DND-41 (cell line): Measurements from ENCODE around the gene RFTN1.

Source experiments
- ATAC-seq: fragments of 200-7000 bp; cut with Tn5 transposase; 3 replicates; pipeline ENCODE4 v1.9.1; 2021; ENCODE audit warnings: low read depth; ENCODE audit not compliant: insufficient read depth
- DNase-seq: peaks from one replicate; pipeline ENCODE4 v3.0.0-alpha.2; 2020
- H2AFZ ChIP-seq: 2 replicates; pipeline ENCODE4 v1.6.0; 2012; ENCODE audit warnings: low read depth, low read length
- H3K27ac ChIP-seq: 2 replicates; pipeline ENCODE4 v1.5.1; 2012; ENCODE audit warnings: low read length, inconsistent platforms
- H3K27me3 ChIP-seq: fragments of 200-600 bp; sonication (generic); 2 replicates; pipeline ENCODE4 v1.6.0; 2012; ENCODE audit warnings: low read length, mild to moderate bottlenecking, inconsistent platforms; ENCODE audit not compliant: insufficient read depth, poor library complexity
- H3K36me3 ChIP-seq: 2 replicates; pipeline ENCODE4 v1.5.1; 2012; ENCODE audit warnings: low read length, inconsistent platforms; ENCODE audit not compliant: insufficient read depth
- H3K4me1 ChIP-seq: 2 replicates; pipeline ENCODE4 v1.5.1; 2012; ENCODE audit warnings: mild to moderate bottlenecking, low read length; ENCODE audit not compliant: insufficient read depth
- H3K4me2 ChIP-seq: 2 replicates; pipeline ENCODE4 v1.6.0; 2012; ENCODE audit warnings: mild to moderate bottlenecking, moderate library complexity, low read length, inconsistent platforms; ENCODE audit not compliant: insufficient read depth
- H3K4me3 ChIP-seq, 2 experiments: fragments of 200-600 bp in 1 of 2; shearing (Covaris generic) in 1 of 2; 2 replicates each; pipeline ENCODE4 v1.5.1; 2012 to 2016; ENCODE audit warnings: inconsistent platforms in 2 of 2, low read length in 2 of 2, mild to moderate bottlenecking in 2 of 2, low read depth in 1 of 2, moderate library complexity in 1 of 2
- H3K79me2 ChIP-seq: 2 replicates; pipeline ENCODE4 v1.6.0; 2012; ENCODE audit warnings: low read length, inconsistent platforms; ENCODE audit not compliant: insufficient read depth
- H3K9ac ChIP-seq: 2 replicates; pipeline ENCODE4 v1.6.0; 2012; ENCODE audit warnings: low read depth, mild to moderate bottlenecking, inconsistent platforms, low read length, moderate library complexity
- H3K9me3 ChIP-seq: 2 replicates; pipeline ENCODE4 v1.5.1; 2012; ENCODE audit warnings: low read length, moderate library complexity, mild to moderate bottlenecking, inconsistent platforms; ENCODE audit not compliant: insufficient read depth, severe bottlenecking
- H4K20me1 ChIP-seq: 2 replicates; pipeline ENCODE4 v1.6.0; 2012; ENCODE audit warnings: low read length; ENCODE audit not compliant: insufficient read depth
- EZH2 ChIP-seq: IDR thresholded peaks from 3 replicates; pipeline ENCODE4 v1.6.1; 2012; ENCODE audit warnings: borderline replicate concordance, low read depth, mild to moderate bottlenecking, moderate library complexity, low read length, inconsistent platforms; ENCODE audit not compliant: severe bottlenecking
- TF ChIP-seq, protein P1 (sequence below): IDR thresholded peaks from 2 replicates; pipeline ENCODE4 v1.5.1; 2012; ENCODE audit warnings: borderline replicate concordance, low read length, moderate library complexity, mild to moderate bottlenecking; ENCODE audit not compliant: poor library complexity, severe bottlenecking; ENCODE audit errors: extremely low read depth

The RFTN1 gene

DNA sequence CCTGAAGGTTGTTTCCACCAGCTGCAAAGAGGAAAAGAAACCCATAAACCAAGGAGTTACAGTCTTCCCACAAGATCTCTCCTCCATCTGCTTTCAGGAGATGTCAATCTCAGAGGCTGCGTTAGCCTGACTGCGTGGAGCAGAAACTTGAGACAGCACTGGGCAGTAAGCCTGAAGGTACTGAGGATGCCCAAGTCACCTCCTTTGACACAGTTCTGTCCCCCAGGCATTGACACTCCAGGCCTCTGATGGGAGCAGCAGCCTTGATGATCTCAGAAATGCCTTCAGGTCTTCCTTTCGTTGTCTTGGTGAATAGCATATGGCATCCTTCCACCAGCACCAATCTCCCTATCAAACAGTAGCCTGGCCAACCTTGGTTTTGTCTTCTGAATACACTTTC is 159.2 kb downstream of the RFTN1 start:
- Histone ChIP-seq H3K27me3 (no peaks in the 10 kb centered on the region), H3K4me3 (no peak overlapping the region), H3K27ac (peak overlapping the region; percentile 12; the same call in 1 of the 2 replicates), H4K20me1 (no peaks in the 10 kb centered on the region), H3K79me2 (no peaks in the 10 kb centered on the region), H3K9me3 (no peaks in the 10 kb centered on the region), H3K9ac (no peak overlapping the region), H3K4me1 (no peaks in the 10 kb centered on the region), H3K36me3 (peaks cover 76% of the 10 kb centered on the region), H3K4me2 (no peak overlapping the region), H2AFZ (no peak overlapping the region)
- DNase-seq (no peak), ATAC-seq (no peak)
- TF ChIP-seq, protein P1, sequence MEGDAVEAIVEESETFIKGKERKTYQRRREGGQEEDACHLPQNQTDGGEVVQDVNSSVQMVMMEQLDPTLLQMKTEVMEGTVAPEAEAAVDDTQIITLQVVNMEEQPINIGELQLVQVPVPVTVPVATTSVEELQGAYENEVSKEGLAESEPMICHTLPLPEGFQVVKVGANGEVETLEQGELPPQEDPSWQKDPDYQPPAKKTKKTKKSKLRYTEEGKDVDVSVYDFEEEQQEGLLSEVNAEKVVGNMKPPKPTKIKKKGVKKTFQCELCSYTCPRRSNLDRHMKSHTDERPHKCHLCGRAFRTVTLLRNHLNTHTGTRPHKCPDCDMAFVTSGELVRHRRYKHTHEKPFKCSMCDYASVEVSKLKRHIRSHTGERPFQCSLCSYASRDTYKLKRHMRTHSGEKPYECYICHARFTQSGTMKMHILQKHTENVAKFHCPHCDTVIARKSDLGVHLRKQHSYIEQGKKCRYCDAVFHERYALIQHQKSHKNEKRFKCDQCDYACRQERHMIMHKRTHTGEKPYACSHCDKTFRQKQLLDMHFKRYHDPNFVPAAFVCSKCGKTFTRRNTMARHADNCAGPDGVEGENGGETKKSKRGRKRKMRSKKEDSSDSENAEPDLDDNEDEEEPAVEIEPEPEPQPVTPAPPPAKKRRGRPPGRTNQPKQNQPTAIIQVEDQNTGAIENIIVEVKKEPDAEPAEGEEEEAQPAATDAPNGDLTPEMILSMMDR, result no peak
- TF ChIP-seq EZH2, result no peak

DNA sequence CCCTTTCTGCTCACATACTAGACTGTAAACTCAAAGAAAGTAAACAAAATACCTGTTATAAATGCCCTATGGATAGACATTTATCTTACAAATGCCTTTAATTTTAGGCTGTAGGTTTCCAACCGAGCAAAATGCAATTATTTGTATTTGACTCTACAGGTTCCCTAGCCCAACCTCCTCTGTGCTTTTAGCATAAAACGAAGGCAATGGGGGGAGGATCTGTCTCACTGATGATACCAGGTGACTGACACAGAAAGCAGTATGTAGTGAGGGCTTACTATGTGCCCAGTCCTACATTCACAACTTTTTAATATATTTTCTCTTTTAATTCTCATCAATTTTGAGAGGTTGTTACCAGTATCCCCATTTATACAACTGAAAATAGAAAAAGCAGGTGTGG is 161.1 kb downstream of the RFTN1 start:
- no peaks in the 10 kb centered on the region for H3K27me3 ChIP-seq
- H3K36me3 ChIP-seq, result peaks cover 78% of the 10 kb centered on the region
- ATAC-seq, result no peak
- H2AFZ ChIP-seq, result no peak overlapping the region
- no peak overlapping the region for H3K4me2 ChIP-seq
- H3K4me3 ChIP-seq, result no peak overlapping the region
- no peaks in the 10 kb centered on the region for H3K9me3 ChIP-seq
- no peak for DNase-seq
- H4K20me1 ChIP-seq, result no peaks in the 10 kb centered on the region
- H3K4me1 ChIP-seq, result no peaks in the 10 kb centered on the region
- no peaks in the 10 kb centered on the region; the same call in 1 of the 2 replicates for H3K79me2 ChIP-seq
- H3K27ac ChIP-seq, result 0 out of 2 replicates have a peak overlapping the region, but pooled peaks have one; percentile 40
- no peak overlapping the region for H3K9ac ChIP-seq
- no peak for TF ChIP-seq EZH2
- TF ChIP-seq, protein P1, result no peak

DNA sequence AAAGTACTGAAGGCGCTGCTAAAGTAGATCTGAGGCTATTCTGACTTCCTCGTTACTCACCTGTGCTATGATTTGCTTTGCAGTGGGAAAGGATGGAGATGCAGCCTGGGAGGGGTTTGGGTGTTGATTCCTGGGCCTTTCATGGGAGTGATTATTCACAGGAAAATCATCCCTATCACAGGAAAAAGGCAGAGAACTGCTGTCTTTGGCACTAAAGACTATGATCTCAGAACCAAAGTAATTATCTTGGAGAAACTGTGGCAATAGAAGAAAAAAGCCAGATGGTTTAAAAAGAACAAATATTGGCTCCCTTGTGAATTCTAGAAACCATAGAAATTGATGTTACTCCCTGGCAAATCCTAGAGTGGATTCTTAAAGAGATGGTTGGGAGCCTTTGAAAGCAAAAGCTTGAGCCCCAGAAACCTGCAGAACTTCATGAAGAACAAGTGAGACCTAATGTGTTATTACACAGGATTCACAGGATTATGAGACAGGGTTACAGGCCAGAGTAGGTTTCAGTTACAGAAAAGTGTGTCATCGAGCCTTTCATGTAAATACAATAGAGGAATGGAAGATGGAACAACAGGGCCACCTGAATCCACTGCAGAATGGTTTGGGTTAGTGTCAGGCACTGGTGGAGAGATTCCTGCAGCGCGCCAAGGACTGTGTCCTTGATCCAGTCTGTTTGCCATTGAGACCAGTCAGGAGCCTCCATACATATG is 162.7 kb downstream of the RFTN1 start:
- H3K27me3 ChIP-seq, result no peaks in the 10 kb centered on the region
- no peak overlapping the region for H2AFZ ChIP-seq
- H4K20me1 ChIP-seq, result no peaks in the 10 kb centered on the region
- no peak overlapping the region for H3K9ac ChIP-seq
- no peaks in the 10 kb centered on the region for H3K9me3 ChIP-seq
- 0 out of 2 replicates have a peak overlapping the region, but pooled peaks have one; percentile 15 for H3K27ac ChIP-seq
- peaks cover 80% of the 10 kb centered on the region for H3K36me3 ChIP-seq
- H3K4me2 ChIP-seq, result no peak overlapping the region
- H3K4me1 ChIP-seq, result no peaks in the 10 kb centered on the region
- H3K4me3 ChIP-seq, result no peak overlapping the region
- ATAC-seq (no peak), DNase-seq (no peak)
- no peaks in the 10 kb centered on the region; the same call in 1 of the 2 replicates for H3K79me2 ChIP-seq
- TF ChIP-seq, protein P1, result no peak
- TF ChIP-seq EZH2, result no peak
